HEK293 (cell line): Measurements from ENCODE around the gene HBP1.

Experiments
- CTCF ChIA-PET: fragments of 350-600 bp; formaldehyde crosslinking; extraction: SDS; loops from one replicate; lab custom pipeline; 2021; ENCODE audit warnings: antibody characterized with exemption; lab: Yijun Ruan, JAX
- POLR2A ChIA-PET: fragments of 300-600 bp; formaldehyde crosslinking; extraction: SDS; loops from one replicate; lab custom pipeline; 2020; ENCODE audit warnings: antibody characterized with exemption, inconsistent platforms; lab: Yijun Ruan, JAX
- H3K27ac ChIP-seq: fragments of 200-500 bp; sonication (Bioruptor generic); 2 replicates; pipeline ENCODE4 v1.5.1; 2014; ENCODE audit warnings: low read depth, low read length, control low read depth, inconsistent platforms; ENCODE audit errors: extremely low read depth
- H3K36me3 ChIP-seq, 2 experiments: fragments of 200-500 bp in 1 of 2; sonication (Bioruptor generic) in 1 of 2; 1 replicate in 1 of 2; 2 replicates in 1 of 2; pipeline ENCODE4 v1.5.1; 2014 to 2017; ENCODE audit warnings: inconsistent platforms in 2 of 2, low read length in 2 of 2; ENCODE audit not compliant: control insufficient read depth in 2 of 2, insufficient read depth in 1 of 2
- H3K4me1 ChIP-seq: fragments of 200-500 bp; sonication (Bioruptor generic); 2 replicates; pipeline ENCODE4 v1.5.1; 2014; ENCODE audit warnings: mild to moderate bottlenecking, low read length, inconsistent platforms; ENCODE audit not compliant: control insufficient read depth, insufficient read depth
- H3K4me3 ChIP-seq: 2 replicates; pipeline ENCODE4 v1.5.1; 2011; ENCODE audit warnings: low read depth, mild to moderate bottlenecking, control low read depth, low read length, moderate library complexity
- H3K9me3 ChIP-seq: fragments of 200-500 bp; sonication (Bioruptor generic); 2 replicates; pipeline ENCODE4 v1.5.1; 2014; ENCODE audit warnings: low read depth, low read length, inconsistent platforms; ENCODE audit not compliant: control insufficient read depth, insufficient read depth
- GFI1B ChIP-seq: fragments of 450-650 bp; formaldehyde crosslinking; IDR thresholded peaks from 2 replicates; pipeline ENCODE4 v1.5.1; 2016; ENCODE audit warnings: missing biosample characterization, missing genetic modification characterization
- HOXA7 ChIP-seq: sonication (generic); formaldehyde crosslinking; IDR thresholded peaks from 2 replicates; pipeline ENCODE4 v1.8.1; 2022; ENCODE audit warnings: missing genetic modification reagents, borderline replicate concordance
- OSR2 ChIP-seq: fragments of 450-650 bp; formaldehyde crosslinking; IDR thresholded peaks from 2 replicates; pipeline ENCODE4 v1.5.1; 2016; ENCODE audit warnings: missing biosample characterization, missing genetic modification characterization
- SALL2 ChIP-seq: fragments of 450-650 bp; formaldehyde crosslinking; IDR thresholded peaks from 2 replicates; pipeline ENCODE4 v1.5.0; 2017; ENCODE audit warnings: missing biosample characterization, mild to moderate bottlenecking, missing genetic modification characterization, borderline replicate concordance
- ZBTB21 ChIP-seq: fragments of 450-650 bp; formaldehyde crosslinking; IDR thresholded peaks from 2 replicates; pipeline ENCODE4 v1.5.1; 2017; ENCODE audit warnings: missing biosample characterization, missing genetic modification characterization
- ZBTB7A ChIP-seq: fragments of 450-650 bp; formaldehyde crosslinking; IDR thresholded peaks from 2 replicates; pipeline ENCODE4 v1.5.1; 2016; ENCODE audit warnings: low read depth, missing biosample characterization, missing genetic modification characterization
- ZFP69B ChIP-seq: fragments of 450-650 bp; formaldehyde crosslinking; IDR thresholded peaks from 2 replicates; pipeline ENCODE4 v1.5.1; 2016; ENCODE audit warnings: missing biosample characterization, missing genetic modification characterization
- ZNF266 ChIP-seq: fragments of 450-650 bp; formaldehyde crosslinking; IDR thresholded peaks from 2 replicates; pipeline ENCODE4 v1.5.1; 2016; ENCODE audit warnings: missing biosample characterization, missing genetic modification characterization, low read depth
- ZNF670 ChIP-seq: fragments of 450-650 bp; formaldehyde crosslinking; IDR thresholded peaks from 2 replicates; pipeline ENCODE4 v1.5.1; 2016; ENCODE audit warnings: missing biosample characterization, missing genetic modification characterization, low read depth
- ZNF843 ChIP-seq: fragments of 450-650 bp; formaldehyde crosslinking; IDR thresholded peaks from 2 replicates; pipeline ENCODE4 v1.5.1; 2016; ENCODE audit warnings: missing biosample characterization, missing genetic modification characterization
- TF ChIP-seq, protein P1 (sequence below): fragments of 450-650 bp; formaldehyde crosslinking; IDR thresholded peaks from 2 replicates; pipeline ENCODE4 v1.5.1; 2016; ENCODE audit warnings: missing biosample characterization, missing genetic modification characterization, borderline replicate concordance
- TF ChIP-seq, protein P2 (sequence below): fragments of 450-650 bp; formaldehyde crosslinking; IDR thresholded peaks from 2 replicates; pipeline ENCODE4 v1.5.1; 2016; ENCODE audit warnings: missing biosample characterization, missing genetic modification characterization
- TF ChIP-seq, protein P3 (sequence below): fragments of 450-650 bp; formaldehyde crosslinking; IDR thresholded peaks from 2 replicates; pipeline ENCODE4 v1.5.0; 2017; ENCODE audit warnings: missing biosample characterization, missing genetic modification characterization, borderline replicate concordance
- TF ChIP-seq, protein P4 (sequence below): fragments of 450-650 bp; formaldehyde crosslinking; IDR thresholded peaks from 2 replicates; pipeline ENCODE4 v1.5.1; 2017; ENCODE audit warnings: missing biosample characterization, missing genetic modification characterization
- TF ChIP-seq, protein P5 (sequence below): fragments of 450-650 bp; formaldehyde crosslinking; IDR thresholded peaks from 2 replicates; pipeline ENCODE4 v1.5.1; 2016; ENCODE audit warnings: missing biosample characterization, missing genetic modification characterization

Gene HBP1

DNA sequence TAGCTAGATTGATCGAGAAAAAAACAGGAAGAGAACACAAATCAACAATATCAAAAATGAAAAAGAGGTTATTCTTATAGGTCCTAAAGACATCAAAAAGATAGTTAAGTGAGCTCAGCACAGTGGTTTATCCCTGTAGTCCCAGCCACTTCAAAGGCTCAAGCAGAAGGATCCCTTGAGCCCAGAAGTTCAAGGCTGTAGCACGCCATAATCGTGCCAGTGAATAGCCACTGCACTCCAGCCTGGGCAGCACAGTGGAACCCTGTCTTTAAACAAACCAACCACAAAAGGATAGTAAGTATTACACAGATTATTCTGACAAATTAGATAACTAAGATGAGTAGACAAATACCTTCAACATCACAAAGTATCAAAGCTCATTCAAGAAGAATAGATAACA, 83.2 kb downstream of the HBP1 start:
- H3K36me3 ChIP-seq = no peaks in the 10 kb centered on the region
- H3K4me3 ChIP-seq = no peak overlapping the region
- ChIA-PET POLR2A (no interaction called here), CTCF (no interaction called here)
- no peaks in the 10 kb centered on the region for H3K4me1 ChIP-seq
- no peaks in the 10 kb centered on the region for H3K9me3 ChIP-seq
- no peak overlapping the region for H3K27ac ChIP-seq
- TF ChIP-seq OSR2 (tag by site-specific recombination) (no peak), ZBTB21 (tag by site-specific recombination) (no peak), ZNF670 (no peak), ZNF843 (tag by site-specific recombination) (no peak), ZBTB7A (tag by site-specific recombination) (no peak), HOXA7 (no peak), ZNF266 (tag by site-specific recombination) (no peak), GFI1B (tag by site-specific recombination) (no peak), SALL2 (tag by site-specific recombination) (no peak), ZFP69B (tag by site-specific recombination) (no peak)
- TF ChIP-seq, protein P1, sequence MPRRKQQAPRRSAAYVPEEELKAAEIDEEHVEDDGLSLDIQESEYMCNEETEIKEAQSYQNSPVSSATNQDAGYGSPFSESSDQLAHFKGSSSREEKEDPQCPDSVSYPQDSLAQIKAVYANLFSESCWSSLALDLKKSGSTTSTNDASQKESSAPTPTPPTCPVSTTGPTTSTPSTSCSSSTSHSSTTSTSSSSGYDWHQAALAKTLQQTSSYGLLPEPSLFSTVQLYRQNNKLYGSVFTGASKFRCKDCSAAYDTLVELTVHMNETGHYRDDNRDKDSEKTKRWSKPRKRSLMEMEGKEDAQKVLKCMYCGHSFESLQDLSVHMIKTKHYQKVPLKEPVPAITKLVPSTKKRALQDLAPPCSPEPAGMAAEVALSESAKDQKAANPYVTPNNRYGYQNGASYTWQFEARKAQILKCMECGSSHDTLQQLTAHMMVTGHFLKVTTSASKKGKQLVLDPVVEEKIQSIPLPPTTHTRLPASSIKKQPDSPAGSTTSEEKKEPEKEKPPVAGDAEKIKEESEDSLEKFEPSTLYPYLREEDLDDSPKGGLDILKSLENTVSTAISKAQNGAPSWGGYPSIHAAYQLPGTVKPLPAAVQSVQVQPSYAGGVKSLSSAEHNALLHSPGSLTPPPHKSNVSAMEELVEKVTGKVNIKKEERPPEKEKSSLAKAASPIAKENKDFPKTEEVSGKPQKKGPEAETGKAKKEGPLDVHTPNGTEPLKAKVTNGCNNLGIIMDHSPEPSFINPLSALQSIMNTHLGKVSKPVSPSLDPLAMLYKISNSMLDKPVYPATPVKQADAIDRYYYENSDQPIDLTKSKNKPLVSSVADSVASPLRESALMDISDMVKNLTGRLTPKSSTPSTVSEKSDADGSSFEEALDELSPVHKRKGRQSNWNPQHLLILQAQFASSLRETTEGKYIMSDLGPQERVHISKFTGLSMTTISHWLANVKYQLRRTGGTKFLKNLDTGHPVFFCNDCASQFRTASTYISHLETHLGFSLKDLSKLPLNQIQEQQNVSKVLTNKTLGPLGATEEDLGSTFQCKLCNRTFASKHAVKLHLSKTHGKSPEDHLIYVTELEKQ (tag by site-specific recombination) = no peak
- TF ChIP-seq, protein P2, sequence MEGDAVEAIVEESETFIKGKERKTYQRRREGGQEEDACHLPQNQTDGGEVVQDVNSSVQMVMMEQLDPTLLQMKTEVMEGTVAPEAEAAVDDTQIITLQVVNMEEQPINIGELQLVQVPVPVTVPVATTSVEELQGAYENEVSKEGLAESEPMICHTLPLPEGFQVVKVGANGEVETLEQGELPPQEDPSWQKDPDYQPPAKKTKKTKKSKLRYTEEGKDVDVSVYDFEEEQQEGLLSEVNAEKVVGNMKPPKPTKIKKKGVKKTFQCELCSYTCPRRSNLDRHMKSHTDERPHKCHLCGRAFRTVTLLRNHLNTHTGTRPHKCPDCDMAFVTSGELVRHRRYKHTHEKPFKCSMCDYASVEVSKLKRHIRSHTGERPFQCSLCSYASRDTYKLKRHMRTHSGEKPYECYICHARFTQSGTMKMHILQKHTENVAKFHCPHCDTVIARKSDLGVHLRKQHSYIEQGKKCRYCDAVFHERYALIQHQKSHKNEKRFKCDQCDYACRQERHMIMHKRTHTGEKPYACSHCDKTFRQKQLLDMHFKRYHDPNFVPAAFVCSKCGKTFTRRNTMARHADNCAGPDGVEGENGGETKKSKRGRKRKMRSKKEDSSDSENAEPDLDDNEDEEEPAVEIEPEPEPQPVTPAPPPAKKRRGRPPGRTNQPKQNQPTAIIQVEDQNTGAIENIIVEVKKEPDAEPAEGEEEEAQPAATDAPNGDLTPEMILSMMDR = no peak
- TF ChIP-seq, protein P3, sequence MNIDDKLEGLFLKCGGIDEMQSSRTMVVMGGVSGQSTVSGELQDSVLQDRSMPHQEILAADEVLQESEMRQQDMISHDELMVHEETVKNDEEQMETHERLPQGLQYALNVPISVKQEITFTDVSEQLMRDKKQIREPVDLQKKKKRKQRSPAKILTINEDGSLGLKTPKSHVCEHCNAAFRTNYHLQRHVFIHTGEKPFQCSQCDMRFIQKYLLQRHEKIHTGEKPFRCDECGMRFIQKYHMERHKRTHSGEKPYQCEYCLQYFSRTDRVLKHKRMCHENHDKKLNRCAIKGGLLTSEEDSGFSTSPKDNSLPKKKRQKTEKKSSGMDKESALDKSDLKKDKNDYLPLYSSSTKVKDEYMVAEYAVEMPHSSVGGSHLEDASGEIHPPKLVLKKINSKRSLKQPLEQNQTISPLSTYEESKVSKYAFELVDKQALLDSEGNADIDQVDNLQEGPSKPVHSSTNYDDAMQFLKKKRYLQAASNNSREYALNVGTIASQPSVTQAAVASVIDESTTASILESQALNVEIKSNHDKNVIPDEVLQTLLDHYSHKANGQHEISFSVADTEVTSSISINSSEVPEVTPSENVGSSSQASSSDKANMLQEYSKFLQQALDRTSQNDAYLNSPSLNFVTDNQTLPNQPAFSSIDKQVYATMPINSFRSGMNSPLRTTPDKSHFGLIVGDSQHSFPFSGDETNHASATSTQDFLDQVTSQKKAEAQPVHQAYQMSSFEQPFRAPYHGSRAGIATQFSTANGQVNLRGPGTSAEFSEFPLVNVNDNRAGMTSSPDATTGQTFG = no peak
- TF ChIP-seq, protein P4, sequence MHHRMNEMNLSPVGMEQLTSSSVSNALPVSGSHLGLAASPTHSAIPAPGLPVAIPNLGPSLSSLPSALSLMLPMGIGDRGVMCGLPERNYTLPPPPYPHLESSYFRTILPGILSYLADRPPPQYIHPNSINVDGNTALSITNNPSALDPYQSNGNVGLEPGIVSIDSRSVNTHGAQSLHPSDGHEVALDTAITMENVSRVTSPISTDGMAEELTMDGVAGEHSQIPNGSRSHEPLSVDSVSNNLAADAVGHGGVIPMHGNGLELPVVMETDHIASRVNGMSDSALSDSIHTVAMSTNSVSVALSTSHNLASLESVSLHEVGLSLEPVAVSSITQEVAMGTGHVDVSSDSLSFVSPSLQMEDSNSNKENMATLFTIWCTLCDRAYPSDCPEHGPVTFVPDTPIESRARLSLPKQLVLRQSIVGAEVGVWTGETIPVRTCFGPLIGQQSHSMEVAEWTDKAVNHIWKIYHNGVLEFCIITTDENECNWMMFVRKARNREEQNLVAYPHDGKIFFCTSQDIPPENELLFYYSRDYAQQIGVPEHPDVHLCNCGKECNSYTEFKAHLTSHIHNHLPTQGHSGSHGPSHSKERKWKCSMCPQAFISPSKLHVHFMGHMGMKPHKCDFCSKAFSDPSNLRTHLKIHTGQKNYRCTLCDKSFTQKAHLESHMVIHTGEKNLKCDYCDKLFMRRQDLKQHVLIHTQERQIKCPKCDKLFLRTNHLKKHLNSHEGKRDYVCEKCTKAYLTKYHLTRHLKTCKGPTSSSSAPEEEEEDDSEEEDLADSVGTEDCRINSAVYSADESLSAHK (tag by site-specific recombination) = no peak
- TF ChIP-seq, protein P5, sequence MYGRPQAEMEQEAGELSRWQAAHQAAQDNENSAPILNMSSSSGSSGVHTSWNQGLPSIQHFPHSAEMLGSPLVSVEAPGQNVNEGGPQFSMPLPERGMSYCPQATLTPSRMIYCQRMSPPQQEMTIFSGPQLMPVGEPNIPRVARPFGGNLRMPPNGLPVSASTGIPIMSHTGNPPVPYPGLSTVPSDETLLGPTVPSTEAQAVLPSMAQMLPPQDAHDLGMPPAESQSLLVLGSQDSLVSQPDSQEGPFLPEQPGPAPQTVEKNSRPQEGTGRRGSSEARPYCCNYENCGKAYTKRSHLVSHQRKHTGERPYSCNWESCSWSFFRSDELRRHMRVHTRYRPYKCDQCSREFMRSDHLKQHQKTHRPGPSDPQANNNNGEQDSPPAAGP (tag by site-specific recombination) = no peak
